GM10266 (cell line): Measurements from ENCODE around the gene STAMBPL1.

Experiments
- DNase-seq: peaks from one replicate; pipeline ENCODE4 v3.0.0; 2012; ENCODE audit errors: extremely low spot score
- TF ChIP-seq, protein P1 (sequence below): IDR thresholded peaks from 2 replicates; pipeline ENCODE4 v1.5.1; 2012; ENCODE audit warnings: mild to moderate bottlenecking, low read depth; ENCODE audit not compliant: control insufficient read depth, insufficient read depth; ENCODE audit errors: missing control alignments

STAMBPL1 gene

DNA sequence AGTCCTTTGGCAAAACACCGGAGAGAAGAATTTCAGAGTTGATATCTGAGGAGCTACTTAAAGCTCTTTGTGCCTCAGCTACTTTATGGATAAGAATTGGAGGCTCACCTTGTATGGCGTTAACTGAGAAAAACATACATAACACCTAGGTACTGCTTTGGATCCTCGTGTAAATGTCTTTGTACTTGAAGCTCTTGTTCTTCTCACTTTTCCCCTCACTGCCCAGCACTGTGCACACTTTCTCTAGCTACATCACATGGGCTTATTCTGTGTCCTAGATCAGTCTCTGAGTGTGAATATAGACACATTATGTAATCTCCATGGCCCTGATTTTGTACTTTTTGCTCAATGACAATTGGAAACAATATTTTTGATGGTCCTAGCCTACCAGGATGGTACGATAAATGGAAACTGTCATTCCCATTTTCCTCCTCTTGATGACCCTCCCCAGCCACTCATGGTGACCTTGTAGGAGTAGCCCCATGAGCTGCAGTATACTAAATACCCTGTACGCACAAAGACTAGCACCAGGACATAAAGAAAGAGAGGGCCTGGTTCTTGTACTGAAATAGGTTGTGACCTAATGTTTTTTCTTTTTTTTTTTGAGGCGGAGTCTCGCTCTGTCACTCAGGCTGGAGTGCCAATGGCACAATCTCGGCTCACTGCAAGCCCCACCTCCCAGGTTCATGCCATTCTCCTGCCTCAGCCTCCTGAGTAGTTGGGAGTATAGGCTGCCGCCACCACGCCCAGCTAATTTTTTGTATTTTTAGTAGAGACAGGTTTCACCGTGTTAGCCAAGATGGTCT is 22.1 kb downstream of the STAMBPL1 start:
- DNase-seq: no peak
- TF ChIP-seq, protein P1, sequence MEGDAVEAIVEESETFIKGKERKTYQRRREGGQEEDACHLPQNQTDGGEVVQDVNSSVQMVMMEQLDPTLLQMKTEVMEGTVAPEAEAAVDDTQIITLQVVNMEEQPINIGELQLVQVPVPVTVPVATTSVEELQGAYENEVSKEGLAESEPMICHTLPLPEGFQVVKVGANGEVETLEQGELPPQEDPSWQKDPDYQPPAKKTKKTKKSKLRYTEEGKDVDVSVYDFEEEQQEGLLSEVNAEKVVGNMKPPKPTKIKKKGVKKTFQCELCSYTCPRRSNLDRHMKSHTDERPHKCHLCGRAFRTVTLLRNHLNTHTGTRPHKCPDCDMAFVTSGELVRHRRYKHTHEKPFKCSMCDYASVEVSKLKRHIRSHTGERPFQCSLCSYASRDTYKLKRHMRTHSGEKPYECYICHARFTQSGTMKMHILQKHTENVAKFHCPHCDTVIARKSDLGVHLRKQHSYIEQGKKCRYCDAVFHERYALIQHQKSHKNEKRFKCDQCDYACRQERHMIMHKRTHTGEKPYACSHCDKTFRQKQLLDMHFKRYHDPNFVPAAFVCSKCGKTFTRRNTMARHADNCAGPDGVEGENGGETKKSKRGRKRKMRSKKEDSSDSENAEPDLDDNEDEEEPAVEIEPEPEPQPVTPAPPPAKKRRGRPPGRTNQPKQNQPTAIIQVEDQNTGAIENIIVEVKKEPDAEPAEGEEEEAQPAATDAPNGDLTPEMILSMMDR: no peak

- DNase-seq: no peak
Observed at GRCh38 chr10:88903715-88904114, 23.7 kb downstream of the STAMBPL1 start.

GRCh38 chr10:88906921-88907320 is 26.9 kb downstream of the STAMBPL1 start:
- TF ChIP-seq, protein P1: no peak
- DNase-seq: no peak

More at GRCh38 chr10:88903715-88904114, 23.7 kb downstream of the STAMBPL1 start:
- TF ChIP-seq, protein P1: no peak

DNA sequence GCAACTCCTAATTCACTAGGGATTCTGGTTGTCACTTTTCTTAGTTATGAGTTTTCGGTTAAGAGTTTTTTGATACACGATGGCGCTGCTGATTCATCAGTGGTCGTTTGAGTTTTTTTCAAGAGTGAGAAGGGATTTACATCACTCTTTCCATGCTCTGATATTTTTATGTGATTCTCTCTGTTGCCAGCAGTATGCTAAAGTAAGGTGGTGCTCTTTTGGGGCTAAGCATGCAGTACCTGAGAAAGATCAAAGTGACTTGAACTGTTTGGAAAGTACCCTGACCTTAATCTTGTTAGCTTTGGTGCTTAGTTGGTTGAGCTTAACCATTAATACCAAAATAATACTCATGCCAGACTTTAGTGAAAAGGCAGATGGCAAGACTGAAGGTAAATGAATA is 28.1 kb downstream of the STAMBPL1 start:
- DNase-seq: no peak
- TF ChIP-seq, protein P1: no peak

DNA sequence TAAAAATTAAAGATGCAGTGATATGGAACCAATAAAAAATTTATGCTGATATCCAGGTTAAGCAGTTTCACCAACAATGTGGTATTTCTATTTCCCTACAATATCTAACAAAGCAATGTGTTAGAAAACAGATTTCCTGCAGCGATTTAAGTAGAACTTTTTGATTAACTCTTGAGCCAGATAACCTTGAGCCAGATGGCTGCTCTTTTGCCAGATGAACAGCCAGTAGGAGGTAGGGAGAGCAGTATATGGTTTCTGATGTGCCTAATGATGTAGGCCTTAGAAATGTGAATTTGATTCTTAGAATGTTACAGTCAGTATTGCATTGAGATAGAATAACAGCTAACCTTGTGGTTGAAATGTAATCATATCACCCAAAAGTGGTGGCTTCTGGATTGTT is 31.1 kb downstream of the STAMBPL1 start:
- no peak for DNase-seq
- TF ChIP-seq, protein P1: no peak

GRCh38 chr10:88911851-88912250 is 31.8 kb downstream of the STAMBPL1 start:
- no peak for DNase-seq
- TF ChIP-seq, protein P1: no peak

DNA sequence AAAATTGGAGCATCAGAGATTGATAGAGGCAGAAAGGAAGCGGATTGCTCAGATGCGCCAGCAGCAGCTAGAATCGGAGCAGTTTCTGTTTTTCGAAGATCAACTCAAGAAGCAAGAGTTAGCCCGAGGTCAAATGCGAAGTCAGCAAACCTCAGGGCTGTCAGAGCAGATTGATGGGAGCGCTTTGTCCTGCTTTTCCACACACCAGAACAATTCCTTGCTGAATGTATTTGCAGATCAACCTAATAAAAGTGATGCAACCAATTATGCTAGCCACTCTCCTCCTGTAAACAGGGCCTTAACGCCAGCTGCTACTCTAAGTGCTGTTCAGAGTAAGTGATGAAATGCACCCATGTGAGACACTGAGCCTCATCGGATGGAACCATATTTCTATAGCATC is 33.1 kb downstream of the STAMBPL1 start:
- DNase-seq: no peak
- TF ChIP-seq, protein P1: no peak
